ENCODE data around the gene UCN2.

The UCN2 gene

GRCh38 chr3:48528754-48529153, 34.8 kb downstream of the UCN2 start:
- no peak for DNase-seq (ENCODE audit: low read depth, low spot score)
- no peak overlapping the region for H3K4me3 ChIP-seq (ENCODE audit: low read depth, low read length)
- ChIA-PET CTCF (interaction anchor here (1.2 to 1.9 kb wide), 5 partner anchors 14 to 92 kb away, joined by 4 to 8 read pairs (median 5); a partner anchor contains a TSS), POLR2A (no interaction called here)
- no peak for TF ChIP-seq CTCF (IDR thresholded peaks at IDR 0.05; ENCODE audit: insufficient read depth, low read length, missing control alignments)

- ChIA-PET CTCF (interaction anchor here (1.8 kb wide), 1 partner anchor 13 kb away, joined by 7 read pairs; no protein-coding TSS in a partner anchor), POLR2A (no interaction called here)
Observed at GRCh38 chr3:48528048-48528447, 35.5 kb downstream of the UCN2 start.

GRCh38 chr3:48524970-48525369, 38.6 kb downstream of the UCN2 start:
- no peak for TF ChIP-seq CTCF (IDR thresholded peaks at IDR 0.05; ENCODE audit: insufficient read depth, low read length, missing control alignments)
- CTCF ChIA-PET = no interaction called here
- H3K4me3 ChIP-seq (ENCODE audit: low read depth, low read length) = no peak overlapping the region
- DNase-seq (ENCODE audit: low read depth, low spot score) = no peak
- POLR2A ChIA-PET = no interaction called here

More at GRCh38 chr3:48528048-48528447, 35.5 kb downstream of the UCN2 start:
- no peak for TF ChIP-seq CTCF (IDR thresholded peaks at IDR 0.05; ENCODE audit: insufficient read depth, low read length, missing control alignments)
- no peak overlapping the region for H3K4me3 ChIP-seq (ENCODE audit: low read depth, low read length)
- DNase-seq (ENCODE audit: low read depth, low spot score) = no peak

- CTCF ChIA-PET = interaction anchor here (0.7 kb wide), 1 partner anchor 28 kb away, joined by 3 read pairs; no protein-coding TSS in a partner anchor
- no peak for DNase-seq (ENCODE audit: low read depth, low spot score)
- H3K4me3 ChIP-seq (ENCODE audit: low read depth, low read length) = no peak overlapping the region
- TF ChIP-seq CTCF (IDR thresholded peaks at IDR 0.05; ENCODE audit: insufficient read depth, low read length, missing control alignments) = no peak
- POLR2A ChIA-PET = no interaction called here
Observed at GRCh38 chr3:48521635-48522034, 41.9 kb downstream of the UCN2 start.

DNA sequence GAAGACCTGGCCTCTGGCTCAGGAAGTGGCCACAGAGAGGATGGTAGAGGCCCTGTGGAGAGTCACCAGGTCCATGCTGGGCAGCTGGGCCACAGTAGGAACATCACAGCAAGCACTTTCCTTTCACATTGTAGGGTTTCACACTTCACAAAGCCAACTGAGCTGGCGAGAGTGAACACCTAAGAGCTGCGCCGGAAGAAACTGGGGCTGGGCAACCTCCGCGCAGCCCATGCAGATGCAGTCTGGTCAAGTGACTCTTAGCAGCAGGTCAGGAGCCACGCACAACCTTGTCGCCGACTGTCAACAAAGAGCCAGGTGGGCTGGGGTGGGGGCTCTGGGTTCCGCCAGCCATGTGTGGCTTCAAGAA, 44.3 kb downstream of the UCN2 start:
- ChIA-PET POLR2A (no interaction called here), CTCF (interaction anchor here (1.5 kb wide), 1 partner anchor 10 kb away, joined by 4 read pairs; no protein-coding TSS in a partner anchor)
- TF ChIP-seq CTCF (IDR thresholded peaks at IDR 0.05; ENCODE audit: insufficient read depth, low read length, missing control alignments) = no peak
- no peak for DNase-seq (ENCODE audit: low read depth, low spot score)
- H3K4me3 ChIP-seq (ENCODE audit: low read depth, low read length) = no peak overlapping the region

- H3K4me3 ChIP-seq (ENCODE audit: low read depth, low read length) = no peak overlapping the region
- ChIA-PET POLR2A (no interaction called here), CTCF (no interaction called here)
- no peak for TF ChIP-seq CTCF (IDR thresholded peaks at IDR 0.05; ENCODE audit: insufficient read depth, low read length, missing control alignments)
- DNase-seq (ENCODE audit: low read depth, low spot score) = no peak
Observed at GRCh38 chr3:48518638-48519276, 44.8 kb downstream of the UCN2 start.
